HG03060 (cell line): Measurements from ENCODE around the gene TBC1D10A.
"Not testable (repeated sequence)": the region's sequence is repeated elsewhere in the genome, so short reads cannot be mapped to it uniquely, and the experiment has no call there.

Source experiments
- ATAC-seq: cut with Tn5 transposase; IDR thresholded peaks from one replicate; pipeline ENCODE4 v1.9.1; 2021; ENCODE audit warnings: low read depth, moderate number of reproducible peaks; ENCODE audit not compliant: unreplicated experiment

The TBC1D10A gene

DNA sequence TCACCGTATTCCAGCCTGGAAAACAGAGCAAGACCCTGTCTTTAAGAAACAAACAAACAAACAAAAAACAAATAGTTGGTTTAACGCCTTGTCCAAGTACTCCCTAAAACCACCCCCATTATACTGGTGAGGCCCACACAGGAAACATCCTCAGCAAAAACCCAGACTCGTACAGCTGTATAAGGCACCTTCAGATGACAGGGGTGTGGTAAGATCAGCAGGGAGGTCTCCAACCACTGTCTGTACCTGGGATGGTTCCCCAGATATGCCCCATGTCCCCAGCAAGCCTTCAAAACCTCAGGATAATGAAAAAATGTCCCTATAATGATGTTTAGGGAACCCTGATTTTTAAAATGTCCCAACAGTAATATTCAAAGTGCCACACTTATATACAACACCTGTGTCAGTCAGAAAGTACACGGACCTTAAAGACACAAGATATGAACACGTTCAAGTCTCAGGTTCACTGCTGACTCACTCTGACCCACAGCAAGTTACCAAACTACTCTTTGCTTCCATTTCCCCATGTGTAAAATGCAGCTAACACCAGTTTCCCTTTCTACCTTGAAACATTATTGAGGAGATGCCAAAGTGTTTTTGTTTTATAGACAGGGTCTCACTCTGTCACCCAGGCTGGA, 20.6 kb upstream of the TBC1D10A start:
- ATAC-seq: no peak

- ATAC-seq: no peak
Measured at GRCh38 chr22:30344447-30345200, 17.9 kb upstream of the TBC1D10A start.

DNA sequence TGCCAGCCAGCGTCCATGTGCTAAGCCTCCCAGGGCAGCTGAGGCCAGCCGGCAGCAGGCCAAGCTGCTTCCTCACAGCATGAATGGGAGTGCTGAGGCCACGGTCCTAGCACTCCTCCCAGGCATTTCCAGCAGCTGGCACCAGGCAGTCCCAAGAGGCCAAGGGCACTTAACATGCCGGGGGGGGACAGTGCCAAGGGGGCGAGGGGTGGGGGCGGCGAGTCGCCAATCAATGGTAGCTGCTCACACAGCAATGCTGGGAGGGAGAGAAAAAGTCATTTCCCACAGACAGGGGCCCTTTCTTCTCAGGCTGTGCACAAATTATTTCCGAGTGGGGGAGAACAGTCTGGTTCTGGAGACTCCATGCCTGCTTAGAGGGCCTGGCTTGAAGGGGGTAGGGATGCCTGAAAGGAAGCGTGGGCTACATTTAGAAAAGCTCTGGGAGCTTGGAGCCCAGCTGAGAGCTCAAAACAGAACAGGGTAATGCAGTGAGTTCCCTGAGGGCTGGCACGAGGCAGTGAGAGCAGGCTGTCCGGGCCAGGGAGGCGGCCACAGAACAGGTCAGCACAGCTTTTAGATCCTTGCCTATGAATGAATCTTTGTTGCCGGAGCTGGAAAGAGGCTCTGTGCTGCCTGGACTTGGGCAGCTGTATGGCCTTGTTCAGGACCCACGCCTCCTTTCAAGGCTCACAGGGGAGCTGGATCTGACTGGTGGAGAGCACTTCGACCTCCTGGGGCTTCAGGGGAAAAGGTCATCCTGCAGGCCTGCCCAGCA, 14.4 kb upstream of the TBC1D10A start:
- ATAC-seq: no peak

- no peak for ATAC-seq
Measured at GRCh38 chr22:30338802-30339201, 12.1 kb upstream of the TBC1D10A start.

DNA sequence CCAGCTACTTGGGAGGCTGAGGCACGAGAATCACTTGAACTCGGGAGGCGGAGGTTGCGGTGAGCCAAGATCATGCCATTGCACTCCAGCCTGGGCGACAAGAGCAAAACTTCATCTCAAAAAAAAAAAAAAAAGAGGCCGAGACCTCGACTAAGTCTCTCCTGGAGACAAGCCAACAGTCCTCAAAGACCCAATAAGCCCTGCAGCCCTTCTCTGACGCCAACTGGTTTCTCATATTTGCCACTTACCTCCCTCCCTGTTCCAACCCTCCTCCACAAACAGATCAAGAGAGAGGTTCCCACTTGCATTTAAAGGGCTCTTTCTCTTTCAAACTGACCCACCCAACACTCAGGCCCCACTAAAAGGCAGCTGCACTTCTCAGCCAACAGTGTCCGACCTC, 11.6 kb upstream of the TBC1D10A start:
- ATAC-seq: not testable (repeated sequence)

- no peak for ATAC-seq
Measured at GRCh38 chr22:30337461-30337778, 10.7 kb upstream of the TBC1D10A start.

- no peak for ATAC-seq
Measured at GRCh38 chr22:30336752-30337460, 10.2 kb upstream of the TBC1D10A start.

DNA sequence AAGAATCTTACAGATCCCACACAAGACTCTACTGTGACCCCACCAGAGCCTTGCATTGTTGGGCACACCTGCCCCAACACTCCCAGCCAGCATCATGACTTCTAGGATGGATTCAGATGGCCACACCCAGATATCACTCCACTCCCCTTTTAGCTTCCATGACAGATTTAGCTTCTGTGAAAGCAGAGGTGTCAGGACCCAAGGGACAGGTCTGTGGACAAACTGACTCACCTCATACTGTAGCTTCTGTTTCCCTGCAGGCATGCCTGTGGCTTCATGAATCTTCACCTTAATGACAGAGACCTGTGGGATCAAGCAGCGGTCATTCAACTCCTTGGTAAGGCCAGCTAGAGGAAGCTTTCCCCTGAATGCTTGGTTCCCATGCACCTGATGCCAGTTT, 8.5 kb upstream of the TBC1D10A start:
- ATAC-seq: no peak

- ATAC-seq: no peak
Measured at GRCh38 chr22:30334646-30335045, 7.9 kb upstream of the TBC1D10A start.

DNA sequence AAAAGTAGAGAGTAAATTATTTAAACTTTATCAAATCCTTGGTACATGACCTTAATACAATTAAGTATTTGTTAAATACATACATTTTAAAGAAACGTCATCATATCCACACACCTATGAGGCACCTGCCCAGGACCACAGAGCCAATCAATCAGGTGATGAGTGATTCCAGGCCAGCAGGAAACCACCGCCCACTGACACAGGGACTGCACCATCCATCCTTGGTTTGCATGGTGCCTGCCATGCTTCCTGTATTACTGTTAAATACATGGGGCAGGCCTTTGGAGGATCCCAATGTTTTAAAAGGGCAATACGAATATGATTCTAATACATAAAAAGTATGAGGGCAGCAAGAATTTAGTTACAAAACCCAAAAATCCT, 7.0 kb upstream of the TBC1D10A start:
- ATAC-seq: no peak

DNA sequence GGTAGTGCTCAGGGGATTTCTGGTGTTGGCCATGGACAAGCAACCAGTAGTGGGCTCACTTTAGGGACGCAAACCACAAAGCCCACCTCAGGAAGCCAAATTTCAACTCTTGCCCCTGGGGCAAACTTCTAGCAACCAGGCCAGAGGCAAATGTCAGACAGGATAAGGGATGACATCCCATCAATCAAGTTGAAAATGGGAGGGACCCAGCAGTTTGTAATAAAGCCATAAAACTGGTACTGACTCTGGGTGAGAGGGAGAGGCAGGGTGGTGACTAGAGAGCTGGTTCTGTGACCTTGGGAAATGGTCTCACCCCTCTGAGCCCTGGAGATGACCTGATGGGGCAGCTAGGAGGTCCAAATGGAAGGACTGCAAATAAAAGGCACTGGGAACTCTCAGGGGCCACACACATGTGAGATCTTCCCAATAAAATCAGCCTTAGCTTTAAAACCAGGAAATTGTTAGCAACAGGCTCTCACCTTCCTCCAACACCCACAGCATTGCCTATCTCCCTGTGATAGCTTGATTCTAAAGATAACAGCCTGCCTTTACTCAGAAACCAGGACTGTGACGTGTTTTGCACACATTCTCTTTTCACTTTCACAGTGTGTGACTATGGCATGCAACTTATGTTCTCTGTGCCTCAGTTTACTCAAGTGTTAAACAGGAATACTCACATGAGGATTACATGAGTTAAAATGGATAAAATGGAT, 6.4 kb upstream of the TBC1D10A start:
- no peak for ATAC-seq

- ATAC-seq: no peak
Measured at GRCh38 chr22:30332551-30332950, 5.8 kb upstream of the TBC1D10A start.

DNA sequence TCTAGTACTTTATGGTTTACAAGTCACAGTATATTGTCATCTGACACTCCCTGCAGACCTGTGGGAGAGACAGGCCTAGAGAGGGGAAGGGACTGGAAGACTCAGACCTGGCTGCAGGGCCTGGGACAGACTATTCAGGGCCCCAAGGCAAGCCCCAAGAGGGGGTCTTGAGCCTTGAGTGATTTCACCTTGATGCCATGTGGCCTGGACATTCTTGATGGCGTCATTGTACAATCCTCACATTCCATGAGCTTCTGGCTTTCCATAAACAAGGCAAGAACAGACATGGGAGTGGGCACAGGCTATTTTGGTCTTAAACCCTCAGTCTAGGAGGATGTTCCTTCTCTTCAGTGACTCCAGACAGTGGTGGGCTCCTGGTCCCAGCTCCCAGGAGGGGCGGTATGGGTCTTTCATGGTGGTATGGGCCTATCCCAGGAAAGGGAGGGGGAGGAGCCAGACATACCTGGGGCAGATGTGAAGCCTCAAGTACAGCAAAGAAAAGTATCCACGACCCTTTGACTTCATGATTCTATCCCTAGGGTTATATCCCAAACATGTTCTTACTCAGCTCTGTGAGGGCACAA, 1.8 kb upstream of the TBC1D10A start:
- ATAC-seq: no peak

DNA sequence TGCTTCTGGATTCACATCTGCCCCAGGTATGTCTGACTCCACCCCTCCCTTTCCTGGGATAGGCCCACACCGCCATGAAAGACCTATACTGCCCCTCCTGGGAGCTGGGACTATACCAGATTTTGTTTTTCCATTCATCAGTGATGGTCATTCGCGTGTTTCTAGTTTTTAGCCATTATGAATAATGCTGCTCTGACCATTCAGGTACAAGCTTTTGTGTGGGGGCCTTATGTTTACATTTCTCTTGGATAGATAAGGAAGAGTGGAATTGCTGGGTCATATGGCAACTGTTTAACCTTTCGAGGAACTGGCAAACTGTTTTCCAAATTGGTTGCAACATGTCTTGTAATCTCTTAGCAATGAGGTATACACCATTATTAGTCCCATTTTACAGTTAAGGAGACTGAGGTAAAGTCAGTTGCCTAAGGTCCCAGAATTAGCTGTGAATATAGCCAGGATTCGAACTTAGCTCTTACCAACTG, 1.2 kb upstream of the TBC1D10A start:
- no peak for ATAC-seq

- no peak for ATAC-seq
Measured at GRCh38 chr22:30326255-30326705, 461 bp downstream of the TBC1D10A start.

GRCh38 chr22:30325724-30326254, 952 bp downstream of the TBC1D10A start:
- no peak for ATAC-seq

DNA sequence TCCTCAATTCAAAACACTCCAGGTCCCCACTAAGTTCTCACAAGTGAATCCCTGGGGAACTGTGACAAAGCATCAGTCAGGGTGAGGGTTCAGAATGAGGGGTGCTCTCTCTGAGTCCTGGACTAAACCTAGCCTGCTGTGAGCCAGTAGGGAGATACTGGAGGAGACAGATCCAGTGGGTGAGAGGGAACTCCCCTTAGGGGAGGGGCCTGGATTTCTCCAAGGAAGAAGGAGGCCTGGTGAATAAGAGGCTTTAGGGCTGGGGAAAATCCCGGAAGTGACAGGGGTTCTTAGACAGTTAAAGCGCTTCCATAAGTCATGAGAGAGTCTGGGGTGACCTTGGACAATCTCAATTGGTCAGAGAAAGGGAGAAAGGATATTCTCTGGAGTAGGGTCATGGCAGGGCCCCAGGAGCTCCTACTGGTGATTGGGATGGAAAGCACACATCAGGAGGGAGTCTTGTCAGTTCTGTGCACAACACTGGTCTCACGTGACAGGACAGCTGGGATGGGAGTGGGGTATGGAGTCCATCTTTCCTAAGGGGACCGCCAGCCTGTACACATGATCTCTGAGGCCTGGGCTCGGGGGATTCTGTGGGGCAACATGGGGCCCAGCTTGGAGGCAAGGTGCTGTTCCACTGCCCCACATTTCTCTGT, 1.5 kb downstream of the TBC1D10A start:
- ATAC-seq: no peak

DNA sequence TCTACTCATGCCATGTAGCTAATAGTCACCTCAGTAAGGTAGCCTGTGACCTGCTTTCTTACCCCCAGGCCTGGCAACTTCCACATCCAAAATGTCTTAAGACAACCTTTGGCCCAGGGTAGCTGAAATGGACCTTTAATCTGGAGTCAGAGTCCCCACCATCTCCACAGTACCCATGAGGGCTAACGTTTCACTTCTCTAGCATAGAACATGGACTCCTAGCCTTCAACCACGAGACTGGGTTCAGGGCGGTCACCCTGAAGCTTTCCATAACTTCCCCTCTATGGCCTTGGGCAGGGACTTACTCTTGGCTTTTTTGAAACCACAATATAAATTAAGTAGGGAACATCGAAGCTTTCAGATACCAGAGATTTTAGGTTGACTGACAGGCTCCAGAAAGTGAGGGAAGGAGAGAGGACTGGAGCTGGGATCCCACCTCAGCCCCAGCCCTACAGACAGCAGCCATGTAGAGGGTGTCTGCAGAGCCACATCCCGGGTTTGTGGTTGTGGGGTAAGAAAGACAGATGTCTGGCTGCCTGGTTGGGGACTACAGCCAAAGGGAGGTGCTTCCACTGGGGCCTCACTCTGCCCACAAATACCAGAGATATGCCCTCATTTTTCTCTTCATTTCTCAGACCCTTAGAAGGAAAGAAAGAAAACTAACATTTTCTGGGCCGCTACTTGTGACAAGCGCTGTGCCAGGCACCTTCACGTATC, 2.6 kb downstream of the TBC1D10A start:
- ATAC-seq: no peak
